Thoracic aorta (tissue), 2 donors: ENCODE data around the gene ZDBF2. TPM values are rescaled to one million over a fixed set of nuclear protein-coding genes. Genes with fewer than 3 reads are reported as not detected.

ENCODE experiments used
- ATAC-seq: fragments of 150-250 bp; one replicate; pipeline ENCODE4 v1.8.0; 2017; ENCODE audit warnings: low read depth; ENCODE audit not compliant: insufficient number of reproducible peaks, low FRiP score
- DNase-seq: peaks from one replicate; pipeline ENCODE4 v3.0.0-alpha.2; 2020; ENCODE audit warnings: low spot score
- H3K27ac ChIP-seq, 2 donors: fragments of 200-600 bp; sonication (generic); 1 replicate in 1 of 2; 2 replicates in 1 of 2; pipeline ENCODE4 v1.5.1; 2016; ENCODE audit warnings: mild to moderate bottlenecking in 2 of 2, moderate library complexity in 2 of 2
- H3K27me3 ChIP-seq: fragments of 200-600 bp; sonication (generic); replicated peaks from 2 replicates; pipeline ENCODE4 v1.6.0; 2016; ENCODE audit warnings: mild to moderate bottlenecking; ENCODE audit not compliant: insufficient read depth
- H3K36me3 ChIP-seq: fragments of 200-600 bp; sonication (generic); one replicate; pipeline ENCODE4 v1.5.1; 2016
- H3K4me1 ChIP-seq, 2 donors: fragments of 200-600 bp; sonication (generic); 1 replicate in 1 of 2; 2 replicates in 1 of 2; pipeline versions ENCODE4 v1.5.1 to v1.6.0; 2016; ENCODE audit warnings: low read depth in 2 of 2, mild to moderate bottlenecking in 1 of 2; ENCODE audit not compliant: control insufficient read depth in 1 of 2
- H3K4me3 ChIP-seq: fragments of 200-600 bp; sonication (generic); 2 replicates; pipeline ENCODE4 v1.5.1; 2016; ENCODE audit warnings: mild to moderate bottlenecking
- H3K9me3 ChIP-seq: fragments of 200-600 bp; sonication (generic); 2 replicates; pipeline ENCODE4 v1.5.1; 2016
- CTCF ChIP-seq: fragments of 200-600 bp; sonication (generic); IDR thresholded peaks from one replicate; pipeline ENCODE4 v1.5.1; 2019; ENCODE audit warnings: antibody characterized with exemption
- total RNA-seq, 2 donors: library from RNA; depleted of rRNA; stranded (reverse); fragments of >200 nt; gene quantifications; one replicate each; pipeline versions ENCODE4 v1.1.0 to v1.2.3, GENCODE V29; 2016

ZDBF2 gene
- total RNA-seq, 2 donors from 2014 or later, result 12.7 to 18.3 TPM

- H3K4me3 ChIP-seq, result no peak overlapping the region
- no peaks in the 10 kb centered on the region for H3K27me3 ChIP-seq
- H3K9me3 ChIP-seq, result no peaks in the 10 kb centered on the region
- no peak for ATAC-seq
- TF ChIP-seq CTCF, result no peak
- H3K36me3 ChIP-seq, result no peaks in the 10 kb centered on the region
- H3K4me1 ChIP-seq, result no peaks in the 10 kb centered on the region
- no peak for DNase-seq
- no peak overlapping the region for H3K27ac ChIP-seq
Observed at GRCh38 chr2:206231669-206232286, 42.7 kb upstream of the ZDBF2 start.

- no peaks in the 10 kb centered on the region for H3K27me3 ChIP-seq
- no peak for TF ChIP-seq CTCF
- H3K4me3 ChIP-seq, result no peak overlapping the region
- DNase-seq (no peak), ATAC-seq (no peak)
- no peaks in the 10 kb centered on the region for H3K36me3 ChIP-seq
- H3K27ac ChIP-seq, result no peak overlapping the region
- H3K9me3 ChIP-seq, result no peaks in the 10 kb centered on the region
- no peaks in the 10 kb centered on the region for H3K4me1 ChIP-seq
Observed at GRCh38 chr2:206232287-206233035, 42.0 kb upstream of the ZDBF2 start.

- DNase-seq, result no peak
- Histone ChIP-seq H3K4me1 (no peaks in the 10 kb centered on the region), H3K27me3 (no peaks in the 10 kb centered on the region), H3K36me3 (no peaks in the 10 kb centered on the region), H3K9me3 (no peaks in the 10 kb centered on the region), H3K27ac (no peak overlapping the region), H3K4me3 (no peak overlapping the region)
- no peak for TF ChIP-seq CTCF
- no peak for ATAC-seq
Observed at GRCh38 chr2:206239157-206239556, 35.3 kb upstream of the ZDBF2 start.

GRCh38 chr2:206240327-206240726 is 34.1 kb upstream of the ZDBF2 start:
- no peak for ATAC-seq

More at GRCh38 chr2:206240327-206240726, 34.1 kb upstream of the ZDBF2 start:
- H3K36me3 ChIP-seq, result no peaks in the 10 kb centered on the region
- H3K9me3 ChIP-seq, result no peaks in the 10 kb centered on the region
- H3K27ac ChIP-seq, result no peak overlapping the region
- no peak for TF ChIP-seq CTCF
- no peak overlapping the region for H3K4me3 ChIP-seq
- H3K27me3 ChIP-seq, result no peaks in the 10 kb centered on the region
- H3K4me1 ChIP-seq, result no peaks in the 10 kb centered on the region
- DNase-seq, result no peak
